ENCODE data around the gene DDC. TPM values are rescaled to one million over a fixed set of nuclear protein-coding genes. Genes with fewer than 3 reads are reported as not detected.
"Not testable (repeated sequence)": the region's sequence is repeated elsewhere in the genome, so short reads cannot be mapped to it uniquely, and the experiment has no call there.

DDC gene
- total RNA-seq, 1 donor from 2014 or later: 3.0 TPM

- intact Hi-C loops (cut with DNase I): no loop called here
- TF ChIP-seq CTCF (IDR thresholded peaks at IDR 0.05): no peak
- peak; percentile 60 to 73 for ATAC-seq
Measured at GRCh38 chr7:50552921-50553320, 12.3 kb downstream of the DDC start.

GRCh38 chr7:50552139-50552538, 13.1 kb downstream of the DDC start:
- Histone ChIP-seq H3K27me3 (ENCODE audit: low read depth) (peaks cover 5% of the 10 kb centered on the region), H3K9me3 (no peaks in the 10 kb centered on the region), H3K27ac (no peak overlapping the region), H3K36me3 (no peaks in the 10 kb centered on the region), H3K4me3 (no peak overlapping the region), H3K4me1 (peaks cover 5% of the 10 kb centered on the region)
- intact Hi-C loops (cut with DNase I): no loop called here
- DNase-seq (no peak), ATAC-seq (peak; percentile 85 to 89)
- TF ChIP-seq CTCF (IDR thresholded peaks at IDR 0.05): no peak

More at GRCh38 chr7:50552921-50553320, 12.3 kb downstream of the DDC start:
- no peak for DNase-seq
- Histone ChIP-seq H3K4me3 (no peak overlapping the region), H3K27me3 (ENCODE audit: low read depth) (peaks cover 5% of the 10 kb centered on the region), H3K9me3 (no peaks in the 10 kb centered on the region), H3K4me1 (peaks cover 5% of the 10 kb centered on the region), H3K36me3 (no peaks in the 10 kb centered on the region), H3K27ac (no peak overlapping the region)

- H3K4me1 ChIP-seq; intact Hi-C loops (cut with DNase I); H3K4me3 ChIP-seq; H3K36me3 ChIP-seq; ATAC-seq; H3K27me3 ChIP-seq (ENCODE audit: low read depth); H3K9me3 ChIP-seq; DNase-seq; H3K27ac ChIP-seq: not testable (repeated sequence)
Measured at GRCh38 chr7:50545613-50546012, 19.6 kb downstream of the DDC start.

- no peaks in the 10 kb centered on the region for H3K36me3 ChIP-seq
- no peak for TF ChIP-seq CTCF (IDR thresholded peaks at IDR 0.05)
- no peak for DNase-seq
- no peaks in the 10 kb centered on the region for H3K9me3 ChIP-seq
- no peaks in the 10 kb centered on the region for H3K4me1 ChIP-seq
- no peaks in the 10 kb centered on the region for H3K27me3 ChIP-seq (ENCODE audit: low read depth)
- no peak overlapping the region for H3K27ac ChIP-seq
- no peak overlapping the region for H3K4me3 ChIP-seq
- ATAC-seq: no peak
- intact Hi-C loops (cut with DNase I): no loop called here
Measured at GRCh38 chr7:50544992-50545391, 20.2 kb downstream of the DDC start.

GRCh38 chr7:50543776-50544442, 21.3 kb downstream of the DDC start:
- no peak for TF ChIP-seq CTCF (IDR thresholded peaks at IDR 0.05)
- DNase-seq (no peak), ATAC-seq (no peak)
- no peaks in the 10 kb centered on the region for H3K9me3 ChIP-seq
- no peak overlapping the region for H3K27ac ChIP-seq
- intact Hi-C loops (cut with DNase I): no loop called here
- H3K36me3 ChIP-seq: no peaks in the 10 kb centered on the region
- H3K4me1 ChIP-seq: no peaks in the 10 kb centered on the region
- no peaks in the 10 kb centered on the region for H3K27me3 ChIP-seq (ENCODE audit: low read depth)
- no peak overlapping the region for H3K4me3 ChIP-seq

GRCh38 chr7:50542132-50542531, 23.1 kb downstream of the DDC start:
- intact Hi-C loops (cut with DNase I): no loop called here
- ATAC-seq: no peak

More at GRCh38 chr7:50542132-50542531, 23.1 kb downstream of the DDC start:
- no peaks in the 10 kb centered on the region for H3K27me3 ChIP-seq (ENCODE audit: low read depth)
- H3K4me3 ChIP-seq: no peak overlapping the region
- H3K27ac ChIP-seq: no peak overlapping the region
- H3K36me3 ChIP-seq: no peaks in the 10 kb centered on the region
- H3K4me1 ChIP-seq: no peaks in the 10 kb centered on the region
- no peak for DNase-seq
- no peaks in the 10 kb centered on the region for H3K9me3 ChIP-seq
- no peak for TF ChIP-seq CTCF (IDR thresholded peaks at IDR 0.05)

All from lower lobe of right lung (tissue), 2 donors.